GM10266 (cell line): ENCODE measurements around the gene GOSR1.
"Not testable (repeated sequence)": the region's sequence is repeated elsewhere in the genome, so short reads cannot be mapped to it uniquely, and the experiment has no call there.

Source experiments
- DNase-seq: peaks from one replicate; pipeline ENCODE4 v3.0.0; 2012; ENCODE audit errors: extremely low spot score
- TF ChIP-seq, protein P1 (sequence below): IDR thresholded peaks from 2 replicates; pipeline ENCODE4 v1.5.1; 2012; ENCODE audit warnings: mild to moderate bottlenecking, low read depth; ENCODE audit not compliant: control insufficient read depth, insufficient read depth; ENCODE audit errors: missing control alignments

GOSR1 gene

GRCh38 chr17:30532871-30533270 is 55.7 kb downstream of the GOSR1 start:
- TF ChIP-seq, protein P1, sequence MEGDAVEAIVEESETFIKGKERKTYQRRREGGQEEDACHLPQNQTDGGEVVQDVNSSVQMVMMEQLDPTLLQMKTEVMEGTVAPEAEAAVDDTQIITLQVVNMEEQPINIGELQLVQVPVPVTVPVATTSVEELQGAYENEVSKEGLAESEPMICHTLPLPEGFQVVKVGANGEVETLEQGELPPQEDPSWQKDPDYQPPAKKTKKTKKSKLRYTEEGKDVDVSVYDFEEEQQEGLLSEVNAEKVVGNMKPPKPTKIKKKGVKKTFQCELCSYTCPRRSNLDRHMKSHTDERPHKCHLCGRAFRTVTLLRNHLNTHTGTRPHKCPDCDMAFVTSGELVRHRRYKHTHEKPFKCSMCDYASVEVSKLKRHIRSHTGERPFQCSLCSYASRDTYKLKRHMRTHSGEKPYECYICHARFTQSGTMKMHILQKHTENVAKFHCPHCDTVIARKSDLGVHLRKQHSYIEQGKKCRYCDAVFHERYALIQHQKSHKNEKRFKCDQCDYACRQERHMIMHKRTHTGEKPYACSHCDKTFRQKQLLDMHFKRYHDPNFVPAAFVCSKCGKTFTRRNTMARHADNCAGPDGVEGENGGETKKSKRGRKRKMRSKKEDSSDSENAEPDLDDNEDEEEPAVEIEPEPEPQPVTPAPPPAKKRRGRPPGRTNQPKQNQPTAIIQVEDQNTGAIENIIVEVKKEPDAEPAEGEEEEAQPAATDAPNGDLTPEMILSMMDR, result no peak
- DNase-seq, result no peak

GRCh38 chr17:30534298-30534697 is 57.1 kb downstream of the GOSR1 start:
- DNase-seq, result no peak

GRCh38 chr17:30534938-30535921 is 58.0 kb downstream of the GOSR1 start:
- no peak for DNase-seq
- TF ChIP-seq, protein P1, result no peak

More at GRCh38 chr17:30534298-30534697, 57.1 kb downstream of the GOSR1 start:
- TF ChIP-seq, protein P1, result no peak

DNA sequence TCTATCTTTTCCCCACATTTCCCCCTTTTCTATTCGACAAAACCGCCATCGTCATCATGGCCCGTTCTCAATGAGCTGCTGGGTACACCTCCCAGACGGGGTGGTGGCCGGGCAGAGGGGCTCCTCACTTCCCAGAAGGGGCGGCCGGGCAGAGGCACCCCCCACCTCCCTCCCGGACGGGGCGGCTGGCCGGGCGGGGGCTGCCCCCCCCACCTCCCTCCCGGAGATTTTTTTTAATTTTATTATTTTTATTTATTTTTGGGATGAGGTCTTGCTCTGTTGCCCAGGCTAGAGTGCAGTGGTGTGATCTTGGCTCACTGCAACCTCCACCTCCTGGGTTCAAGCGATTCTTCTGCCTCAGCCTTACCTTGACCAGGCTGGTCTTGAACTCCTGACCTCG is 59.6 kb downstream of the GOSR1 start:
- DNase-seq, result not testable (repeated sequence)

- DNase-seq, result not testable (repeated sequence)
These were observed 60.5 kb downstream of the GOSR1 start for GRCh38 chr17:30537667-30538066.

DNA sequence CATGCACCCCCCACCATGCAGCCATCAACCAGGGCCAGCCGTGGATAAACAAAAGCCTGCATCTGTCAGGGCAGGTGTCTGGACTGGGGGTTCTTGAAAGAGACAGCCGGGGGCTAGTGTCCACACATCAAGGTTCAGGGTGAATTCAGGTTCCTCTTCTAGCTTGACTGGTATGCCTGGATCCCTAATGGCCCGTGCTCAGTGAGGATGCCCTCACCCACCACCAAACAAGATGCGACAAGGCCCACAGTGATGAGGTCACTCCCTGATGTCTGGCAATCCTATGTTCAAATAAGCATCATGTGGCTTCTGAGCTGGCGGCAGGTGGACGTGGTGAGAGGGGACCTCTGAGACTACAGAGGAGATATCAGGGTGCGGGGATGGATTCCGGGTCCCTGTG is 64.6 kb downstream of the GOSR1 start:
- TF ChIP-seq, protein P1, result no peak
- DNase-seq, result no peak

- no peak for DNase-seq
- TF ChIP-seq, protein P1, result no peak
These were observed 66.2 kb downstream of the GOSR1 start for GRCh38 chr17:30543456-30543855.

DNA sequence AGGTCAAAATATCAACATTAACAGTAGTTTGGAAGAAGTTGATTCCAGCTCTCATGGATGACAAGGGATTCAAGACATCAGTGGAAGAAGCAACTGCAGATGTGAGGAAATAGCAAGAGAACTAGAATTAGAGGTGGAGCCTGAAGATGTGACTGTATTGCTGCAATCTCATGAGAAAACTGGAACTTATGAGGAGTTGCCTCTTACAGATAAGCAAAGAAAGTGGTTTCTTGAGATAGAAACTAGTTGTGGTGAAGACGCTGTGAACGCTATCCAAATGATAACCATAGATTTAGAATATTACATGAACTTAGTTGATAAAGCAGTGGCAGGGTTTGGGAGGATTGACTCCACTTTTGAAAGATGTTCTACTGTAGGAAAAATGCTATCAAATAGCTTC is 67.8 kb downstream of the GOSR1 start:
- TF ChIP-seq, protein P1, result no peak

More for the DNA sequence above, 67.8 kb downstream of the GOSR1 start:
- no peak for DNase-seq
